ENCODE data around the gene PARD3B. TPM values are rescaled to one million over a fixed set of nuclear protein-coding genes. Genes with fewer than 3 reads are reported as not detected.

PARD3B gene
- total RNA-seq, 1 experiment from 2014 or later: 10.1 TPM

- TF ChIP-seq CTCF (IDR thresholded peaks at IDR 0.05; ENCODE audit: unreplicated experiment): no peak
- BruUV-seq (replicated peaks): no TSS peak
- intact Hi-C loops (cut with micrococcal nuclease; ENCODE audit: unreplicated experiment): no loop called here
- DNase-seq: no peak
- Mint-ChIP-seq H3K9me3 (ENCODE audit: low read depth, unreplicated experiment) (peaks cover 2% of the 10 kb centered on the region), H3K4me3 (ENCODE audit: low read depth, unreplicated experiment) (no peak overlapping the region), H3K27me3 (ENCODE audit: unreplicated experiment) (no peaks in the 10 kb centered on the region), H3K36me3 (ENCODE audit: insufficient read depth, unreplicated experiment) (no peaks in the 10 kb centered on the region), H3K27ac (ENCODE audit: unreplicated experiment) (no peak overlapping the region), H3K4me1 (ENCODE audit: low read depth, unreplicated experiment) (no peaks in the 10 kb centered on the region)
- CTCF ChIA-PET: no interaction called here
These were observed 193.4 kb downstream of the PARD3B start for GRCh38 chr2:204738721-204739120.

GRCh38 chr2:204743393-204743960, 198.2 kb downstream of the PARD3B start:
- no peaks in the 10 kb centered on the region for H3K9me3 Mint-ChIP-seq (ENCODE audit: low read depth, unreplicated experiment)
- intact Hi-C loops (cut with micrococcal nuclease; ENCODE audit: unreplicated experiment): no loop called here
- CTCF ChIA-PET: no interaction called here
- no peaks in the 10 kb centered on the region for H3K4me1 Mint-ChIP-seq (ENCODE audit: low read depth, unreplicated experiment)
- no peak for TF ChIP-seq CTCF (IDR thresholded peaks at IDR 0.05; ENCODE audit: unreplicated experiment)
- H3K4me3 Mint-ChIP-seq (ENCODE audit: low read depth, unreplicated experiment): no peak overlapping the region
- no peaks in the 10 kb centered on the region for H3K27me3 Mint-ChIP-seq (ENCODE audit: unreplicated experiment)
- DNase-seq: no peak
- H3K27ac Mint-ChIP-seq (ENCODE audit: unreplicated experiment): no peak overlapping the region
- BruUV-seq (replicated peaks): no TSS peak
- no peaks in the 10 kb centered on the region for H3K36me3 Mint-ChIP-seq (ENCODE audit: insufficient read depth, unreplicated experiment)

- H3K27ac Mint-ChIP-seq (ENCODE audit: unreplicated experiment): no peak overlapping the region
- H3K4me3 Mint-ChIP-seq (ENCODE audit: low read depth, unreplicated experiment): no peak overlapping the region
- no peak for TF ChIP-seq CTCF (IDR thresholded peaks at IDR 0.05; ENCODE audit: unreplicated experiment)
- H3K36me3 Mint-ChIP-seq (ENCODE audit: insufficient read depth, unreplicated experiment): no peaks in the 10 kb centered on the region
- H3K27me3 Mint-ChIP-seq (ENCODE audit: unreplicated experiment): no peaks in the 10 kb centered on the region
- H3K4me1 Mint-ChIP-seq (ENCODE audit: low read depth, unreplicated experiment): no peaks in the 10 kb centered on the region
- no peak for DNase-seq
- CTCF ChIA-PET: no interaction called here
- no TSS peak for BruUV-seq (replicated peaks)
- intact Hi-C loops (cut with micrococcal nuclease; ENCODE audit: unreplicated experiment): no loop called here
- no peaks in the 10 kb centered on the region for H3K9me3 Mint-ChIP-seq (ENCODE audit: low read depth, unreplicated experiment)
These were observed 199.2 kb downstream of the PARD3B start for GRCh38 chr2:204744506-204744905.

GRCh38 chr2:204748286-204748685, 203.0 kb downstream of the PARD3B start:
- intact Hi-C loops (cut with micrococcal nuclease; ENCODE audit: unreplicated experiment): no loop called here
- H3K4me3 Mint-ChIP-seq (ENCODE audit: low read depth, unreplicated experiment): no peak overlapping the region
- no peaks in the 10 kb centered on the region for H3K36me3 Mint-ChIP-seq (ENCODE audit: insufficient read depth, unreplicated experiment)
- TF ChIP-seq CTCF (IDR thresholded peaks at IDR 0.05; ENCODE audit: unreplicated experiment): no peak
- no peak overlapping the region for H3K27ac Mint-ChIP-seq (ENCODE audit: unreplicated experiment)
- no peaks in the 10 kb centered on the region for H3K27me3 Mint-ChIP-seq (ENCODE audit: unreplicated experiment)
- BruUV-seq (replicated peaks): no TSS peak
- H3K9me3 Mint-ChIP-seq (ENCODE audit: low read depth, unreplicated experiment): no peaks in the 10 kb centered on the region
- no peaks in the 10 kb centered on the region for H3K4me1 Mint-ChIP-seq (ENCODE audit: low read depth, unreplicated experiment)
- DNase-seq: no peak
- CTCF ChIA-PET: no interaction called here
